OCI-LY7 (cell line): Measurements from ENCODE around the gene PLEKHM3. TPM values are rescaled to one million over a fixed set of nuclear protein-coding genes. Genes with fewer than 3 reads are reported as not detected.

ENCODE experiments used
- BruUV-seq: library from RNA; stranded (reverse); fragments of 400-500 nt; replicated peaks from 2 replicates; lab custom pipeline; 2021; lab: Mats Ljungman, UMichigan
- CTCF ChIA-PET: fragments of 300-600 bp; sonication (Branson Sonifier 250); formaldehyde crosslinking; loops from one replicate; lab custom pipeline; 2022; ENCODE audit warnings: antibody characterized with exemption; ENCODE audit not compliant: unreplicated experiment; lab: Charles Lee
- POLR2A ChIA-PET: fragments of 300-600 bp; sonication (Branson Sonifier 250); formaldehyde crosslinking; loops from one replicate; lab custom pipeline; 2022; ENCODE audit warnings: antibody characterized with exemption; lab: Charles Lee
- DNase-seq: peaks from one replicate; pipeline ENCODE4 v3.0.0-alpha.2; 2015; ENCODE audit warnings: low spot score
- H2AFZ ChIP-seq: fragments of 200-600 bp; sonication (generic), shearing (Covaris generic); 2 replicates; pipeline ENCODE4 v1.6.1; 2014; ENCODE audit warnings: mild to moderate bottlenecking, antibody characterized with exemption, low read length, moderate library complexity
- H3K27ac ChIP-seq: fragments of 200-600 bp; sonication (generic); 2 replicates; pipeline ENCODE4 v1.5.1; 2014; ENCODE audit warnings: mixed run types, low read depth, mild to moderate bottlenecking, moderate library complexity, low read length, inconsistent platforms; ENCODE audit not compliant: poor library complexity, severe bottlenecking
- H3K36me3 ChIP-seq: fragments of 200-600 bp; sonication (generic); 2 replicates; pipeline ENCODE4 v1.6.1; 2014; ENCODE audit warnings: mild to moderate bottlenecking, antibody characterized with exemption, low read length, moderate library complexity, mixed read lengths; ENCODE audit not compliant: insufficient read depth
- H3K4me1 ChIP-seq: fragments of 200-600 bp; sonication (generic); 2 replicates; pipeline ENCODE4 v1.5.1; 2014; ENCODE audit warnings: mild to moderate bottlenecking, low read length; ENCODE audit not compliant: insufficient read depth, poor library complexity, severe bottlenecking
- H3K4me2 ChIP-seq: fragments of 200-600 bp; sonication (generic); 2 replicates; pipeline ENCODE4 v1.6.1; 2014; ENCODE audit warnings: mild to moderate bottlenecking, low read length
- H3K4me3 ChIP-seq: fragments of 200-600 bp; sonication (generic); 2 replicates; pipeline ENCODE4 v1.5.1; 2014; ENCODE audit warnings: mild to moderate bottlenecking, low read depth, low read length; ENCODE audit not compliant: poor library complexity, severe bottlenecking
- H3K79me2 ChIP-seq: fragments of 200-600 bp; sonication (generic); 2 replicates; pipeline ENCODE4 v1.6.1; 2016; ENCODE audit warnings: low read depth, mild to moderate bottlenecking, low read length, moderate library complexity, mixed read lengths; ENCODE audit not compliant: insufficient read depth
- H3K9me2 ChIP-seq: fragments of 200-600 bp; sonication (generic); 2 replicates; pipeline ENCODE4 v1.6.1; 2016; ENCODE audit warnings: mild to moderate bottlenecking, low read length, mixed read lengths; ENCODE audit not compliant: insufficient read depth
- H3K9me3 ChIP-seq: fragments of 200-600 bp; sonication (generic); 2 replicates; pipeline ENCODE4 v1.6.1; 2014; ENCODE audit warnings: mild to moderate bottlenecking, mixed run types, low read length, mixed read lengths
- H4K20me1 ChIP-seq: fragments of 200-600 bp; sonication (generic); 2 replicates; pipeline ENCODE4 v1.6.1; 2014; ENCODE audit warnings: mild to moderate bottlenecking, antibody characterized with exemption, low read length, moderate library complexity, mixed read lengths; ENCODE audit not compliant: insufficient read depth
- EZH2phosphoT487 ChIP-seq: fragments of 200-600 bp; sonication (generic); IDR thresholded peaks from 2 replicates; pipeline ENCODE4 v1.6.1; 2018; ENCODE audit warnings: low read depth, borderline replicate concordance, mild to moderate bottlenecking, mixed run types, antibody characterized with exemption, low read length, moderate library complexity, mixed read lengths
- intact Hi-C: fragments of 100-400 bp; cut with micrococcal nuclease; formaldehyde crosslinking; loops from one replicate; pipeline ENCODE4 v1.10.0; 2022; ENCODE audit not compliant: unreplicated experiment
- total RNA-seq, 2 experiments: library from RNA; depleted of rRNA in 1 of 2; stranded (reverse); fragments of >200 nt in 1 of 2; shearing (Covaris generic) in 1 of 2; gene quantifications; 2 replicates each; pipeline ENCODE4 v1.2.3, GENCODE V29; 2014 to 2022
- TF ChIP-seq, protein P1 (sequence below): fragments of 200-600 bp; sonication (generic); conservative IDR thresholded peaks from 2 replicates; pipeline ENCODE4 v1.5.1; 2014; ENCODE audit warnings: mild to moderate bottlenecking, antibody characterized with exemption, low read length, moderate library complexity, mixed read lengths

The PLEKHM3 gene
- total RNA-seq, 2 experiments from 2014 or later, result 3.7 to 6.3 TPM

DNA sequence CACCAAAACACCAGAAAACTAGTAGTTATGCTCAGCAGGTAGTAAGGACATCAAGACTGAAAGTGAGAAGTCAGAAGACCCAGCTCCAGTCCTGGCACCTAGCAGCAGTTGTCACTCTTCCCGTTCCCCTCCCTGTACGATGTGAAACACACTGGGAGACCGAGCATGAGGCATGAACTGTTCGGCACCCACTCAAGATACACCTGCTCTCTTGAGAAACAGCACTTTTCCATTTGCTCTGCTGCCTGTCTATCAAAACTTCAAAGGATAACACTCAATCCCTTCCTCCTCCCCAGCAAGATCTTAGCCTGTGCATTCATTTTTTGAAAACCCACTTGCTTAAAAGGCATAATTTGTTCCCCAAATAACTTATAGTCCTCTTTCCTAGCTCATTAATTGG, 123.9 kb downstream of the PLEKHM3 start:
- no peak overlapping the region for H3K4me3 ChIP-seq
- H3K36me3 ChIP-seq, result no peaks in the 10 kb centered on the region
- H3K4me2 ChIP-seq, result no peak overlapping the region
- BruUV-seq, result no TSS peak
- CTCF ChIA-PET, result no interaction called here
- H2AFZ ChIP-seq, result no peak overlapping the region
- H3K4me1 ChIP-seq, result no peaks in the 10 kb centered on the region
- H3K9me3 ChIP-seq, result no peaks in the 10 kb centered on the region
- TF ChIP-seq EZH2phosphoT487, result no peak
- TF ChIP-seq, protein P1, sequence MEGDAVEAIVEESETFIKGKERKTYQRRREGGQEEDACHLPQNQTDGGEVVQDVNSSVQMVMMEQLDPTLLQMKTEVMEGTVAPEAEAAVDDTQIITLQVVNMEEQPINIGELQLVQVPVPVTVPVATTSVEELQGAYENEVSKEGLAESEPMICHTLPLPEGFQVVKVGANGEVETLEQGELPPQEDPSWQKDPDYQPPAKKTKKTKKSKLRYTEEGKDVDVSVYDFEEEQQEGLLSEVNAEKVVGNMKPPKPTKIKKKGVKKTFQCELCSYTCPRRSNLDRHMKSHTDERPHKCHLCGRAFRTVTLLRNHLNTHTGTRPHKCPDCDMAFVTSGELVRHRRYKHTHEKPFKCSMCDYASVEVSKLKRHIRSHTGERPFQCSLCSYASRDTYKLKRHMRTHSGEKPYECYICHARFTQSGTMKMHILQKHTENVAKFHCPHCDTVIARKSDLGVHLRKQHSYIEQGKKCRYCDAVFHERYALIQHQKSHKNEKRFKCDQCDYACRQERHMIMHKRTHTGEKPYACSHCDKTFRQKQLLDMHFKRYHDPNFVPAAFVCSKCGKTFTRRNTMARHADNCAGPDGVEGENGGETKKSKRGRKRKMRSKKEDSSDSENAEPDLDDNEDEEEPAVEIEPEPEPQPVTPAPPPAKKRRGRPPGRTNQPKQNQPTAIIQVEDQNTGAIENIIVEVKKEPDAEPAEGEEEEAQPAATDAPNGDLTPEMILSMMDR, result no peak
- H3K9me2 ChIP-seq, result no peaks in the 10 kb centered on the region
- POLR2A ChIA-PET, result no interaction called here
- H3K79me2 ChIP-seq, result no peaks in the 10 kb centered on the region
- no peaks in the 10 kb centered on the region for H4K20me1 ChIP-seq
- intact Hi-C loops, result no loop called here
- H3K27ac ChIP-seq, result no peak overlapping the region
- no peak for DNase-seq

DNA sequence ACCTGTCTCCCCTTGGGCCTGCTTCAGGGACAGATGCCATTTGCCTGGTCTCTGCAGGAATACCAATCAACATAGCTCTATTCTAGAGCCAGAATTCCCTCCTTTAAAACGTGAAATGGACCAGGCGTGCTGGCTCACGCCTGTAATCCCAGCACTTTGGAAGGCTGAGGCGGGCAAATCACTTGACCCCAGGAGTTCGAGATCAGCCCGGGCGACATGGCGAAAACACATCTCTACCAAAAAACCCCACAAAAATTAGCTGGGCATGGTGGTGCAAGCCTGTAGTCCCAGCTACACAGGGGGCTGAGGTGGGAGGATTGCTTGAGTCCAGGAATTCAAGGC, 127.0 kb downstream of the PLEKHM3 start:
- H3K4me2 ChIP-seq, result no peak overlapping the region
- ChIA-PET POLR2A (no interaction called here), CTCF (no interaction called here)
- BruUV-seq, result no TSS peak
- H3K27ac ChIP-seq, result no peak overlapping the region
- no peaks in the 10 kb centered on the region for H3K9me2 ChIP-seq
- H3K36me3 ChIP-seq, result no peaks in the 10 kb centered on the region
- no peaks in the 10 kb centered on the region for H3K9me3 ChIP-seq
- TF ChIP-seq, protein P1, result no peak
- no peak for TF ChIP-seq EZH2phosphoT487
- DNase-seq, result no peak
- H3K4me3 ChIP-seq, result no peak overlapping the region
- no peak overlapping the region for H2AFZ ChIP-seq
- H3K4me1 ChIP-seq, result no peaks in the 10 kb centered on the region
- H3K79me2 ChIP-seq, result no peaks in the 10 kb centered on the region
- intact Hi-C loops, result no loop called here
- no peaks in the 10 kb centered on the region for H4K20me1 ChIP-seq

DNA sequence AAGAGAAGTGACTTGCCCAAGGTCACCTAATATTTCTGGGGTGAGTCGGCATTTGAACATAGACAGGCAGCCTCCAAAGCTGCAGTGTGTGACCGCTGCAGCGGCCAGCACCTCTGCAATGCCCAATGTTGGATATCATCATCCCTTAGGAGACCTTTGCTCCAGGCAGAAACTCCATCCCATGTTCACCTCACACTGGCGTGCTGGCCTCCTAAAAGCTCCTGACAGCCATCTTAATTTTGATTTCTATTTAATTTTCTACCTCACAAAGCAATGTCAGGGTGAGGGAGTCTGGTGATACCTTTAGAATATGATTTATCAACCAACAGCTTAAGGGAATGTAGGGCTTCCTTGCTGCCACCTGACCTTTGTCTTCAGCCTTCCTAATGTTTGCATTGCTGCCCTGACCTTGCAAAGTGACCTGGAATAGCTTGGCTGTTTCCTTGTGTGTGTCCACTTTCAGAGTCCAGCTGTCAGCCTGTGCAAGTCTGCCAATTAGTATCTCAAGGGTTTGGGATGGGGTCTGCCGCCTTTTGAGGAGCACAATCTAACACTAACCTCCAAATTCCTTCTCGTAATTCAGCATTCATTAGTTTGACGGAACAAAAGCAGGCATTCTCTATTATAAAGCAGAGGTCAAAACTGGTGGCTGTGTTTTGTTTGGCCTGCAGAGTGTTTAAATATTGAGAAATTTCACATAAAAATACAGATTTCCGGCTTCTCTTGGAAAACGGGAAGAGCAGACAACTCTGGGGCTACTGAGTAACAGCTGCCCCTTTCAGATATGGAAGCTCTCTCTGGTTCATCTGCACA, 127.6 kb downstream of the PLEKHM3 start:
- no peaks in the 10 kb centered on the region for H3K36me3 ChIP-seq
- CTCF ChIA-PET, result no interaction called here
- no TSS peak for BruUV-seq

More for the DNA sequence above, 127.6 kb downstream of the PLEKHM3 start:
- H3K9me3 ChIP-seq, result no peaks in the 10 kb centered on the region
- intact Hi-C loops, result no loop called here
- no peak overlapping the region for H2AFZ ChIP-seq
- H3K9me2 ChIP-seq, result no peaks in the 10 kb centered on the region
- DNase-seq, result no peak
- no peak overlapping the region for H3K4me2 ChIP-seq
- TF ChIP-seq EZH2phosphoT487, result no peak
- TF ChIP-seq, protein P1, result no peak
- H3K4me3 ChIP-seq, result no peak overlapping the region
- POLR2A ChIA-PET, result no interaction called here
- no peaks in the 10 kb centered on the region for H4K20me1 ChIP-seq
- H3K79me2 ChIP-seq, result no peaks in the 10 kb centered on the region
- H3K4me1 ChIP-seq, result no peaks in the 10 kb centered on the region
- no peak overlapping the region for H3K27ac ChIP-seq
